Fibroblast of villous mesenchyme (primary cell): ENCODE results near the gene S100A6. TPM values are rescaled to one million over a fixed set of nuclear protein-coding genes. Genes with fewer than 3 reads are reported as not detected.
A peak's percentile ranks its signal among the peaks of the same experiment; 100 is the strongest.

ENCODE experiments used
- DNase-seq: peaks from one replicate; pipeline ENCODE4 v3.0.0-alpha.2; 2010; ENCODE audit warnings: low read depth
- H3K4me3 ChIP-seq: 2 replicates; pipeline ENCODE4 v1.5.1; 2011; ENCODE audit warnings: low read depth, mild to moderate bottlenecking, low read length
- CTCF ChIP-seq: IDR thresholded peaks from 2 replicates; pipeline ENCODE4 v1.5.1; 2012; ENCODE audit warnings: low read depth, mild to moderate bottlenecking, low read length; ENCODE audit not compliant: insufficient read depth
- total RNA-seq: library from RNA; depleted of rRNA; stranded (reverse); fragments of >200 nt; gene quantifications from 2 replicates; pipeline ENCODE4 v1.2.3, GENCODE V29; 2012

S100A6 gene
- total RNA-seq, 1 donor, result 1,040 TPM

DNA sequence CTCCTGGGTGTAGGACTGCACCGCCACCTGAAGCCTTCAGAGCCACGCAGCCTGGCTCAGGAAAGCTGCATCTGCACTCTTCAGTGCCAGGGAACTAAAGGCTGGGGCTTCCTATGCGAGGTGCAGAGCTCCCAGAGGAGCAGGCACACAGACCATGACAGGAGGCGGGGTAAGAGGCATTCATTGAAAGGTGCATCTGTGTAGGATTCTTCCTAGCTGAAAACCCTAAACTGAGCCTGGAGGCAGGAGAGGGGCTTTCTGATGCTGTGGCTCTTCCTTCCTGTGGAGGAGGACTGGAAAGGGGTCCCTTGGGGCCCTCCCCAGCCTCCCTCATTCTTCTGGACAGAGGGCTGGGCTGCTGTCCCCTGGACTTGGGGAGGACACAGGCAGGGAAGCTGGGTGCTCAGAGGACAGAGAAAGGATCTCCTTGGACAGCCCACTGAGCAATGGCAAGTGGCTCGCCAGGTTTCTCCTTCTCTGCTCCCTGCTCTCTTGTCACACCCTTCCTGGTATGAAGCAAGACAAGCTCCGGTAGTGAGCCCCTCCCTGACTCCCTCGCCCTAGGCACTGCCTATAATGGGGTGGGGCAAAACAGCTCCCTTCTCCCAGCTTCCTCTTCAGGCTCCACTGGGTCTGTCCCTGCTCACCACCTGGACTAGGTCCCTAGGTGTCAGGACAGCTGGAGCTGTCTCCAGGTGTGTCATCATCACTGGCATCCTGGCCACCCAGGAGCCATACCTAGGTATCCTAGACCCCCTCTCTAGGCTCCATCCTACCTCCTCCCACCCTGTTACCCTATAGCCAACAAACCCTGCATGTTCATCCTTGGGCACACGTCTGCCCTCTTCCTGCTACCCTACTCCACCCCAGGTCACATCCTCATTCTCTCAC lies 20.0 kb downstream of the S100A6 start:
- no peak overlapping the region for H3K4me3 ChIP-seq
- no peak for TF ChIP-seq CTCF
- no peak for DNase-seq

DNA sequence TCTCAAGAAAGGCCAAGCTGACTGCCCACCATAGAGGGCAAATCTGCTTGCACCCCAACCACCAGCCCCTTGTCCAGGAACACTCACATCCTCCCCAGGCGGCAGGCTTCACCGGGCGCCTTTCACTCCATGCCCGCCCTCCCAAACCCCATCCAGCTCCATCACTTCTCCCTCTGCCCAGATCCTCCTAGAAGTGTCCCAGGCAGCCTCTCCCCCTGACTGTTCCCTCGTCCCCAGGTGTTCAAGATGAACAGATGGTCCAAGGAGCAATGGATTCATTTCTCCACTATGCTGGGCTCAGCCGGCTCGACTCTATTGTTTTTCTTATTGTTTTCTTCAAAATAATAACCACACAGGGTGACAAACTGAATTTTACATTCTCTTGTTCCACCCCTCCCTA lies 22.1 kb downstream of the S100A6 start:
- no peak overlapping the region for H3K4me3 ChIP-seq
- DNase-seq, result no peak
- TF ChIP-seq CTCF, result no peak

DNA sequence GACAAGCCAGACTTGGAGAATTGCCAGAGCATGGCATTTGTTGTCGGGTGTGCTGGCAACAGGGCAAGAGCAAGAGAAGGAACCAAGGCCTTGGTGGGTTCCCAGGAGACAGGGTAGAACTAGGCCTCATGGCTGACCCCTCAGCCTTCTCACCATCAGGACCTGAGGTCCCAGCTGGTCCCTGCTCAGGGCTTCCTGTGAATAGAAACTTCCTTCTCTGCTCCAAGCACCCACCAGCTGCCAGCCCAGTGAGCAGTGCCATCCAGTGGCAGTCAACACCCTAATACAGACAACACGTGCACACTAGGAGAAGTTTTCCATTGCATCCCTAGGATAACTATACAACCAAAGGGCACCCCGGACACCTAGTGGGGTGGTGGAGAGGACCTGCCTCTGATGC lies 22.8 kb downstream of the S100A6 start:
- TF ChIP-seq CTCF, result no peak
- DNase-seq, result no peak
- H3K4me3 ChIP-seq, result no peak overlapping the region

DNA sequence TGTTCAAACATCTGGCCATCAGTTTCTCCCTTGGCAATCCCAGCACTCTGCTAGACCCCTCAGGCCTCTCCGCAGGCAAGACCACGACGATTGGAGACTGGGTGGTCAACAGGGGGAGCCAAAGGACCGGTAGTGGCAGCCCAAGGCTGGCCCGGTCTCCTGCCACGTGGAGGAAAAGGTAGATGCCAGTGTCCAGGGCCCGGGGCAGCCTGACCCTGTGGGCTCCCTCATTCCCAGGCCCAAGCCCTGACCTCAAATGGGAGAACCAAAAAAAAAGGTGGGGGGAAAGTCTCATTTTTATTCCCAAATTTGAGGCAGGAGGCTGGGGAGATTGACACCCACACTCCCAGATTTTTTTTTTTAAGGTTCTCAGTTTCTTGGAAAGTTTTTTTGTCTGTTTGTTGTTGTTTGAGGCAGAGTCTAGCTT lies 24.8 kb downstream of the S100A6 start:
- H3K4me3 ChIP-seq, result no peak overlapping the region
- peak; percentile 97 for TF ChIP-seq CTCF
- DNase-seq, result peak; percentile 81

GRCh38 chr1:153509729-153510354 lies 25.9 kb downstream of the S100A6 start:
- peak; percentile 70 for TF ChIP-seq CTCF
- H3K4me3 ChIP-seq, result no peak overlapping the region
- DNase-seq, result no peak

GRCh38 chr1:153509036-153509435 lies 26.8 kb downstream of the S100A6 start:
- no peak overlapping the region for H3K4me3 ChIP-seq
- no peak for DNase-seq
- no peak for TF ChIP-seq CTCF
